GM18861 (cell line): Measurements from ENCODE around the gene CCDC107.

Experiments used
- ATAC-seq: cut with Tn5 transposase; IDR thresholded peaks from one replicate; pipeline ENCODE4 v1.9.1; 2021; ENCODE audit not compliant: unreplicated experiment

Gene CCDC107

GRCh38 chr9:35700031-35700430 is 41.9 kb downstream of the CCDC107 start:
- ATAC-seq: no peak

- ATAC-seq: no peak
Observed at GRCh38 chr9:35700942-35701341, 42.9 kb downstream of the CCDC107 start.

GRCh38 chr9:35702696-35703095 is 44.6 kb downstream of the CCDC107 start:
- no peak for ATAC-seq

- ATAC-seq: no peak
Observed at GRCh38 chr9:35703906-35704672, 46.0 kb downstream of the CCDC107 start.

- no peak for ATAC-seq
Observed at GRCh38 chr9:35705372-35705771, 47.3 kb downstream of the CCDC107 start.

- ATAC-seq: no peak
Observed at GRCh38 chr9:35705836-35706430, 47.8 kb downstream of the CCDC107 start.

- no peak for ATAC-seq
Observed at GRCh38 chr9:35706951-35707350, 48.9 kb downstream of the CCDC107 start.

GRCh38 chr9:35708146-35708545 is 50.1 kb downstream of the CCDC107 start:
- ATAC-seq: no peak

GRCh38 chr9:35710818-35711500 is 52.9 kb downstream of the CCDC107 start:
- ATAC-seq: no peak
